ENCODE measurements around the gene SETD1A.

SETD1A gene

DNA sequence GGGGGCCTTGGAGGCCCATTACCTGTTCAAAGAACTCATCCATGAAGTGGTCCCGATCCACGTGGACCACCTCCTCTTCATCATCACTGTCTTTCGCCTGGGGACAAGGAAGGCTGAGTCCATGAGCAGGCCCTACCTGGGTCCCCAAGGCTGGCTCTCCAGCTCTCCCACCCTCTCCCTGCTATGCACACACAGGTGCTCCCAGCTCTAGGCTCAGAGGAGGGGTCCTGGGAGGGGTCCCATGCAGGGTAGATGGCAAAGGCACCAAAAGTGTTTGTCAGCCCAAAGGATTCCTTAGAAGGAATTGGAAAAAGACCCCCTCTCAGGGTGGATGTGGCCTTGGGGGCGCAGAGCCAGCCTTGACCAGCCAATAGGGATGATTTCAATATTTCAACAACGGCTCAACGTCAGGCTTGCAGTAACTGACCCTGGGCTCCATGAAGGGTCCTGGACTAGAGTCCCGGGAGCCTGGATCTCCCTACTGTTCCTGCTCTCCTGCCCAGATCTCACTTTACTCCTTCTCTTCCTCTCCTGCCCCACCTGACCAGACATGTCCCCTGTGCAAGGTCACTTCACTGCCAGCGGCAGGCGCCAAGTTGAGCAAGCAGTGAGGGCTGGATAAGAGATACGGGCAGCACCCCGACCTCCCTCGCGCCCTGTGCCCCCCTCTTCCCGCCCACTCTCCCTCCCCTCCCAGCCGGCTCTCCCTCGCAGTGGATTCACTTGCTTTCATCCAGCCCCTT, 44.1 kb downstream of the SETD1A start:
- H3K27ac ChIP-seq (ENCODE audit: low read length): no peak overlapping the region
- peaks cover 0 to 2% of the 10 kb centered on the region in 2 donors for H3K27me3 ChIP-seq (ENCODE audit: control insufficient read depth in 1 of 2, insufficient read depth in 2 of 2, low read length in 2 of 2)

DNA sequence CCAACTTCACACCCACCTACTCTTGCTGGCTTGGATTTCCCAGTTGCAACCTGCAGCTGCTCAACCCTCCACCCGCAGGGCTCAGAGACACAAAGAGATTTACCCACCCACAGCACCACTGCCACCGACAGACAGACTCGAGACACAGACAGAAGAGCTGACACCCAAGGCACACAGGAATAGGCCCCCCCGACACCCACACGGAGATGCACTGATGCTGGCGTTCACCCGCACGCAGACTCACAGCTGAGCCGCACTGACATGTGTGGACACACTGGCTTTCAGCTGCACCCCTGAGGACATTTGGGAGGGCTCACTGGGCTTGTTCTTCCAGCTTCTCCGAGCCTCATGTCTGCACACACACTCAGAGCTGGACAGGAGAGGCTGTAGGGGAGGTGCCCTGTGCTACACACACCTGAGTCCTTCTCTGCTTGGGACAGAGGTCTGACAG, 44.7 kb downstream of the SETD1A start:
- H3K9me3 ChIP-seq (ENCODE audit: control insufficient read depth in 2 of 2, low read length in 2 of 2): no peaks in the 10 kb centered on the region
- no peak overlapping the region for H3K9ac ChIP-seq (ENCODE audit: low read length in 2 of 2)
- H3K27me3 ChIP-seq (ENCODE audit: control insufficient read depth in 1 of 2, insufficient read depth in 2 of 2, low read length in 2 of 2): peaks cover 2 to 4% of the 10 kb centered on the region in 2 donors

More for the DNA sequence above, 44.1 kb downstream of the SETD1A start:
- H3K4me1 ChIP-seq (ENCODE audit: control insufficient read depth, insufficient read depth, low read length): peaks cover 17% of the 10 kb centered on the region
- H3K9ac ChIP-seq (ENCODE audit: low read length in 2 of 2): no peak overlapping the region
- H3K36me3 ChIP-seq (ENCODE audit: control insufficient read depth in 2 of 2, insufficient read depth in 2 of 2, low read length in 2 of 2): no peaks in the 10 kb centered on the region
- no peaks in the 10 kb centered on the region for H3K9me3 ChIP-seq (ENCODE audit: control insufficient read depth in 2 of 2, low read length in 2 of 2)
- H3K4me3 ChIP-seq (ENCODE audit: low read length in 2 of 2): no peak overlapping the region

DNA sequence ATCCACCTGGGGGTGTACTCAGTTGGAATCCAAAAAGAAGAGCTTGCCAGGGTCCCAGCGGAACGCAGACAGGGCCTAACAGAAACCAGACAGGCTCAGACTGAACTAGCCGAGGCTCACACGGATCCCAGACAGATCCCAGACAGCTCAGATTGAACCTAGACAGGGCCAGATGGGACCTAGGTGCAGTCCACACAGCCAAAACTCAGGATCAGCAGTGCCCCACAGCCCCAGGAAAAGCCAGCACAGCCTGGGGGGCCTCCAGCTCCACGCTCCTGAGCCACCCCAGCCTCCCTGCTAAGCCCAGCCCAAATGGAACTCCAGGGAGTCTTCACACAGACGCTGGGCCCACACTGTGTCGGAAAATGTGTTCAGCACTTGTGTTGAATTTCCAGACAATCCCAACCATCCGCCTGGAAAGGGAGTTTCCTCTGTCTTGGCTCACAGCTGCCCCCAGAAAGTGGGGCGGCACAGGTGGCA, 45.3 kb downstream of the SETD1A start:
- Histone ChIP-seq H3K9me3 (ENCODE audit: control insufficient read depth in 2 of 2, low read length in 2 of 2) (no peaks in the 10 kb centered on the region), H3K27me3 (ENCODE audit: control insufficient read depth in 1 of 2, insufficient read depth in 2 of 2, low read length in 2 of 2) (peaks cover 5 to 6% of the 10 kb centered on the region in 2 donors), H3K27ac (ENCODE audit: low read length) (no peak overlapping the region), H3K4me3 (ENCODE audit: low read length in 2 of 2) (no peak overlapping the region), H3K9ac (ENCODE audit: low read length in 2 of 2) (no peak overlapping the region), H3K4me1 (ENCODE audit: control insufficient read depth, insufficient read depth, low read length) (peaks cover 6% of the 10 kb centered on the region), H3K36me3 (ENCODE audit: control insufficient read depth in 2 of 2, insufficient read depth in 2 of 2, low read length in 2 of 2) (no peaks in the 10 kb centered on the region)

More for the DNA sequence above, 44.7 kb downstream of the SETD1A start:
- Histone ChIP-seq H3K36me3 (ENCODE audit: control insufficient read depth in 2 of 2, insufficient read depth in 2 of 2, low read length in 2 of 2) (no peaks in the 10 kb centered on the region), H3K4me3 (ENCODE audit: low read length in 2 of 2) (no peak overlapping the region), H3K27ac (ENCODE audit: low read length) (no peak overlapping the region), H3K4me1 (ENCODE audit: control insufficient read depth, insufficient read depth, low read length) (peaks cover 13% of the 10 kb centered on the region)

DNA sequence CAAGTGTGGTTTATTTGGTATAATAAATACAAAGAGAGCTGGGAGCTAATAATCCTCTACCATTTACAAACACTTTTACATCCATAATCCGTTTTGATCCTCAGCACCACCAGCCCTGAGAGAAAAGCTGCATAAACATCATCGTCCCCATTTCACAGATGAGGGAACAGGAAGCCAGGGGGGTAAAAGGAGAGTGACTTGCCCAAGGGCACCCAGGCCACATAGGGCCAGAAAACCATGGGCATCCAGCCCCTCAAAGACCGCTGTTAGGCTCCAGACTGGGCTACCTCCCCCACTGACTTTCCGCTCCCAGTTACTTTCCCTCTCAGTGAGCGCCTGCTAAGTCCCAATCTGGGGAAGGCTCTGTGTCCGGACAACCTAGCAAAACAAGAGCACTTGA, 46.2 kb downstream of the SETD1A start:
- H3K4me3 ChIP-seq (ENCODE audit: low read length in 2 of 2): no peak overlapping the region
- H3K9ac ChIP-seq (ENCODE audit: low read length in 2 of 2): no peak overlapping the region
- H3K4me1 ChIP-seq (ENCODE audit: control insufficient read depth, insufficient read depth, low read length): peaks cover 6% of the 10 kb centered on the region
- peaks cover 6 to 7% of the 10 kb centered on the region in 2 donors for H3K27me3 ChIP-seq (ENCODE audit: control insufficient read depth in 1 of 2, insufficient read depth in 2 of 2, low read length in 2 of 2)
- no peak overlapping the region for H3K27ac ChIP-seq (ENCODE audit: low read length)
- H3K36me3 ChIP-seq (ENCODE audit: control insufficient read depth in 2 of 2, insufficient read depth in 2 of 2, low read length in 2 of 2): no peaks in the 10 kb centered on the region
- no peaks in the 10 kb centered on the region for H3K9me3 ChIP-seq (ENCODE audit: control insufficient read depth in 2 of 2, low read length in 2 of 2)

DNA sequence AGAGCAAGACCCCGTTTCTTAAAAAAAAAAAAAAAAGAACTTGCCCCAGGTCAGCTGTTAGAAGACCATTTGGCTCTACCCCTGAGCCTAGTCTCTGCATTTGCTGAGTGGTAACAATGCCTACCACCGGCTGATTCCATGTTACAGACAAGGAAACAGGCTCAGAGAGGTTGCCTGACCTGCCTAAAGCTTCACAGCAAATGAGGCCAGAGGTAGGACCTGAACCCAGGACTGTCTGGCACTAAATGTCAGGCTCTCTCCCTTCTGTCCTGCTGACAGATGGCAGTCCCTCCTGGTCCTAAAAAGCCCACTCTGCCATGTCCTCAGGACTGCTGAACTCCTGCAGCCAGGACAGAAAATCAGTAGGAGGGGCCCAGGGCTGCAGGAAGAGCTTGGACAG, 47.1 kb downstream of the SETD1A start:
- Histone ChIP-seq H3K36me3 (ENCODE audit: control insufficient read depth in 2 of 2, insufficient read depth in 2 of 2, low read length in 2 of 2) (no peaks in the 10 kb centered on the region), H3K27me3 (ENCODE audit: control insufficient read depth in 1 of 2, insufficient read depth in 2 of 2, low read length in 2 of 2) (peaks cover 11 to 15% of the 10 kb centered on the region in 2 donors), H3K9ac (ENCODE audit: low read length in 2 of 2) (no peak overlapping the region), H3K4me1 (ENCODE audit: control insufficient read depth, insufficient read depth, low read length) (peaks cover 2% of the 10 kb centered on the region), H3K4me3 (ENCODE audit: low read length in 2 of 2) (no peak overlapping the region), H3K27ac (ENCODE audit: low read length) (no peak overlapping the region), H3K9me3 (ENCODE audit: control insufficient read depth in 2 of 2, low read length in 2 of 2) (no peaks in the 10 kb centered on the region)

DNA sequence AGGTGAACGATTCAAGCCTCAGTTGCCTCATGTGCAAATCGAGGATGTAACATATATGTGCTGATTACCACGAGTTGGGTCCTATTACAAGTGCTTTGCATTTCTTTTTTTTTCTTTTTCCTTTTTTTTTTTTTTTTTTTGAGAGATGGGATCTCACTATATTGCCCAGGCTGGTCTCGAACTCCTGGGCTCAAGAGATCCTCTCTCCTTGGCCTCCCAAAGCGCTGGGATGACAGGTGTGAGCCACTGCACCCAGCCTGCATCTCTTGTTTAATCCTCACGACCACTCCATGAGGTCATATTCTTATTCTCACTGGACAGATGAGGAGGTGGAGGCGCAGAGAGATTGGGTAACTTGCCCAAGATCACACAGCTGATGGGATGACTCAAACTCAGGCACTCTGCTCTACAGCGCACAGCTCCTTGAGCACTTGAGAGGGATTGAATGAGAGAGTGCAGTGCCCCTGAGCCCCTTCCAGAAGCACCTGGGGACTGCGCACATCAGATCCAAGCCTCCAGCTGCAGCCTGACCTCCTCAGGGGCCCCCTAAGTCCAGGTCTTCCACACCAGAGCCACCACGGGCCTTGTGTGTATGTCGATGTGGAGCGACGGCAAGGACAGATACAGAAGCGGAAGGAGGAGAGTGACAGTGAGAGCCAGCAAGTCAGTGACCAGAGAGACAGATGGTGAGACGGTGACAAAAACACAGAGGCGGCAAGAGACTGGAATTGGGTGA, 48.0 kb downstream of the SETD1A start:
- H3K4me1 ChIP-seq (ENCODE audit: control insufficient read depth, insufficient read depth, low read length): peaks cover 2% of the 10 kb centered on the region
- no peak overlapping the region for H3K9ac ChIP-seq (ENCODE audit: low read length in 2 of 2)
- no peaks in the 10 kb centered on the region for H3K36me3 ChIP-seq (ENCODE audit: control insufficient read depth in 2 of 2, insufficient read depth in 2 of 2, low read length in 2 of 2)
- peaks cover 15 to 19% of the 10 kb centered on the region in 2 donors for H3K27me3 ChIP-seq (ENCODE audit: control insufficient read depth in 1 of 2, insufficient read depth in 2 of 2, low read length in 2 of 2)
- no peak overlapping the region for H3K4me3 ChIP-seq (ENCODE audit: low read length in 2 of 2)
- no peaks in the 10 kb centered on the region for H3K9me3 ChIP-seq (ENCODE audit: control insufficient read depth in 2 of 2, low read length in 2 of 2)
- no peak overlapping the region for H3K27ac ChIP-seq (ENCODE audit: low read length)

DNA sequence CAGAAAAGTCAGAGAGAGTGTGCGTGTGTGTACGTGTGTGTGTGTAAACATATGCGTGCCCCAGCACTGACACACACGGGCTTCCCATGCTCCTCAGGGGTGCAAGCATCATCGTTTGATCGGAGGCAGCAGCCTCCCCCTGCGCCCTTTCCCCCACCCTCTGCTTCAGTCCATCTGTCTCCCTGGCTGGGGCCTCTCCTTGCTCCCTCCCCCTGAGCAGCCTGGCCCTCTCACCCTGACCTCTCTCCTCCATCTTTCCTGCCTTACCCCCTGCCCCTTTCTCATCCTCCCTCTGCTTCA, 48.5 kb downstream of the SETD1A start:
- no peaks in the 10 kb centered on the region for H3K36me3 ChIP-seq (ENCODE audit: control insufficient read depth in 2 of 2, insufficient read depth in 2 of 2, low read length in 2 of 2)
- H3K9me3 ChIP-seq (ENCODE audit: control insufficient read depth in 2 of 2, low read length in 2 of 2): no peaks in the 10 kb centered on the region
- H3K9ac ChIP-seq (ENCODE audit: low read length in 2 of 2): no peak overlapping the region
- H3K27me3 ChIP-seq (ENCODE audit: control insufficient read depth in 1 of 2, insufficient read depth in 2 of 2, low read length in 2 of 2): peaks cover 19 to 21% of the 10 kb centered on the region in 2 donors
- no peak overlapping the region for H3K4me3 ChIP-seq (ENCODE audit: low read length in 2 of 2)
- H3K4me1 ChIP-seq (ENCODE audit: control insufficient read depth, insufficient read depth, low read length): peaks cover 4% of the 10 kb centered on the region
- no peak overlapping the region for H3K27ac ChIP-seq (ENCODE audit: low read length)

DNA sequence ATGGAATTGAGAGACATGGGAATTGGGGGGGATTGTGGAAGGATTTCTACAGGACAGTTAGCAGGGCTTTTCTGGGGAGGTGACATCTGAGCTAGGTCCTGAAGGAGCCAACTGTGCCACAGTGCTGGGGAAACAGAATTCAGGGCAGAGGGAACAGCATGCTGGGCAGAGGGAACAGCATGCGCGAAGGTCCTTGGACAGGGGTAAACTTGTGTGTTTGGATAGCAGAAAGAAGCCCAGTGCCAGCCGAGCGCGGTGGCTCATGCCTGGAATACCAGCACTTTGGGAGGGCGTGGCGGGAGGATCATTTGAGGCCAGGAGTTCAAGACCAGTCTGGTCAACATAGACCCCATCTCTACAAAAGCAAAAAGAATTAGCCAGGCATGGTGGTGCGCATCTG, 49.0 kb downstream of the SETD1A start:
- Histone ChIP-seq H3K27ac (ENCODE audit: low read length) (no peak overlapping the region), H3K27me3 (ENCODE audit: control insufficient read depth in 1 of 2, insufficient read depth in 2 of 2, low read length in 2 of 2) (peaks cover 24 to 27% of the 10 kb centered on the region in 2 donors), H3K9me3 (ENCODE audit: control insufficient read depth in 2 of 2, low read length in 2 of 2) (no peaks in the 10 kb centered on the region), H3K4me3 (ENCODE audit: low read length in 2 of 2) (no peak overlapping the region), H3K9ac (ENCODE audit: low read length in 2 of 2) (no peak overlapping the region), H3K4me1 (ENCODE audit: control insufficient read depth, insufficient read depth, low read length) (peaks cover 5% of the 10 kb centered on the region), H3K36me3 (ENCODE audit: control insufficient read depth in 2 of 2, insufficient read depth in 2 of 2, low read length in 2 of 2) (no peaks in the 10 kb centered on the region)

DNA sequence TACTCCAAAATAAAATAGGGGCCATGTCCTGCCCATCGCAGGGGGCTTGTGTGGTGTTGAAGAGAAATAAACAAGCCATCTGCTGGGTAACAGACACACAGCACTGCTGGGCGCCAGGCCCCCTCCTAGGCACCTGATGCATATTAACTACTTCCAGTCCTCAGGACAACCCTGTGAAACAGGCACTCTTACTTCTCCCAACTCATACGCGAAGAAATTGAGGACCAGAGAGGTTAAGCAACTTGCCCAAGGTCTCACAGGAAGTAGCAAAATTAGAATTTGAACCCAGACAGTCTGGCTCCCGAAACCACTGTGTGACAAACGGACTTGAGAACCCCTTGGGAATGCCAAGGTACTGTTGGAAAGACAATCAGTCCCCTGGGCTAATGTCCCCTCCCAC, 50.1 kb downstream of the SETD1A start:
- H3K27me3 ChIP-seq (ENCODE audit: control insufficient read depth in 1 of 2, insufficient read depth in 2 of 2, low read length in 2 of 2): peaks cover 31 to 34% of the 10 kb centered on the region in 2 donors
- peaks cover 3% of the 10 kb centered on the region for H3K4me1 ChIP-seq (ENCODE audit: control insufficient read depth, insufficient read depth, low read length)
- H3K27ac ChIP-seq (ENCODE audit: low read length): no peak overlapping the region
- H3K36me3 ChIP-seq (ENCODE audit: control insufficient read depth in 2 of 2, insufficient read depth in 2 of 2, low read length in 2 of 2): no peaks in the 10 kb centered on the region
- no peak overlapping the region for H3K4me3 ChIP-seq (ENCODE audit: low read length in 2 of 2)
- no peak overlapping the region for H3K9ac ChIP-seq (ENCODE audit: low read length in 2 of 2)
- H3K9me3 ChIP-seq (ENCODE audit: control insufficient read depth in 2 of 2, low read length in 2 of 2): no peaks in the 10 kb centered on the region

DNA sequence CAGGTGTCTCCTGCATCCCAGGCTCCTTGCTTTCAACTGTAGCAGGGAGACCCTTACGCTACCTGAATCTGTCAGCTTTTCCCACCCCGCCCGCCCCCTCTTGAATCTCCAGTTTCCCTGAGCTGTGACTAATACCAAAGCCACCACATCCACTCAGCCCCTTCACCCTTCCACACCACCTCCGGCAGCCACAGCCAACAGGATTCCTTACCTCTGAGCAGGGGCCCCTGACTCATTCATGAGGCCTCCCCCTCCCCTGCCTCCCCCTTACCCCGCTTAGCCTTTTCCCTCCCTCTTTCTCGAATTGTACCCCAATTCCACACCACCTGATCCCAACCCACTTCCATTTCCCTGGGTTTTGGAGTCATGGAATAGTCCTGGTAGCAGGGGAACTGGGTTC, 50.6 kb downstream of the SETD1A start:
- H3K36me3 ChIP-seq (ENCODE audit: control insufficient read depth in 2 of 2, insufficient read depth in 2 of 2, low read length in 2 of 2): no peaks in the 10 kb centered on the region
- peaks cover 3% of the 10 kb centered on the region for H3K4me1 ChIP-seq (ENCODE audit: control insufficient read depth, insufficient read depth, low read length)
- H3K27ac ChIP-seq (ENCODE audit: low read length): no peak overlapping the region
- no peaks in the 10 kb centered on the region for H3K9me3 ChIP-seq (ENCODE audit: control insufficient read depth in 2 of 2, low read length in 2 of 2)
- peaks cover 31 to 34% of the 10 kb centered on the region in 2 donors for H3K27me3 ChIP-seq (ENCODE audit: control insufficient read depth in 1 of 2, insufficient read depth in 2 of 2, low read length in 2 of 2)
- no peak overlapping the region for H3K9ac ChIP-seq (ENCODE audit: low read length in 2 of 2)
- H3K4me3 ChIP-seq (ENCODE audit: low read length in 2 of 2): no peak overlapping the region

DNA sequence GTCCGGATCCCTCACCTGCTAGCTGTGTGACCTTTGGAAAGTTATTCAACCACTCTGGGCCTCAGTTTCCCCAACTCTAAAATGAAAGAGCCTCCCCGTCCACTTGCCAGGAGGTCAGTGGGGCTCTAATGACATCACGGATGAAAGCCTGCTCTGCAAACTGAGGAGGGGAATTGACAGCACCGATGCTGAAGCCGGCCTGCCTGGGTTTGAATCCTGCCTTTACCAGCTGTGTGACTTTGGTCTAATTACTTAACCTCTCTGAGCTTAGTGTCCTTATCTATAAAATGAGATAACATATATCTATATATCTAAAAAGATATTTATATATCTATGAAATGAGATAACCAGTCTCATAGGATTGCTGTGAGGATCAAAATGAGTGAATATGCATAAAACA, 51.0 kb downstream of the SETD1A start:
- H3K9ac ChIP-seq (ENCODE audit: low read length in 2 of 2): no peak overlapping the region
- no peaks in the 10 kb centered on the region for H3K9me3 ChIP-seq (ENCODE audit: control insufficient read depth in 2 of 2, low read length in 2 of 2)
- no peak overlapping the region for H3K27ac ChIP-seq (ENCODE audit: low read length)
- H3K36me3 ChIP-seq (ENCODE audit: control insufficient read depth in 2 of 2, insufficient read depth in 2 of 2, low read length in 2 of 2): no peaks in the 10 kb centered on the region
- peaks cover 31 to 35% of the 10 kb centered on the region in 2 donors for H3K27me3 ChIP-seq (ENCODE audit: control insufficient read depth in 1 of 2, insufficient read depth in 2 of 2, low read length in 2 of 2)
- H3K4me1 ChIP-seq (ENCODE audit: control insufficient read depth, insufficient read depth, low read length): peaks cover 3% of the 10 kb centered on the region
- H3K4me3 ChIP-seq (ENCODE audit: low read length in 2 of 2): no peak overlapping the region

Data from stomach smooth muscle (tissue), 2 donors.